Ectodermal cell (in vitro differentiated cells): ENCODE measurements around the gene BCKDHB.
"Not testable (repeated sequence)": the region's sequence is repeated elsewhere in the genome, so short reads cannot be mapped to it uniquely, and the experiment has no call there.

Source experiments
- H3K27ac ChIP-seq: 2 replicates; pipeline ENCODE4 v1.7.0; 2013; ENCODE audit warnings: mild to moderate bottlenecking, low read depth, low read length; ENCODE audit not compliant: insufficient read depth, poor library complexity, severe bottlenecking
- H3K27me3 ChIP-seq: 2 replicates; pipeline ENCODE4 v1.7.0; 2013; ENCODE audit warnings: mild to moderate bottlenecking, low read length; ENCODE audit not compliant: insufficient read depth, control insufficient read depth, poor library complexity, severe bottlenecking
- H3K36me3 ChIP-seq: one replicate; pipeline ENCODE4 v1.7.0; 2013; ENCODE audit warnings: low read length; ENCODE audit not compliant: control insufficient read depth, insufficient read depth
- H3K4me1 ChIP-seq: one replicate; pipeline ENCODE4 v1.7.0; 2013; ENCODE audit warnings: low read length; ENCODE audit not compliant: control insufficient read depth, insufficient read depth
- H3K4me3 ChIP-seq: 2 replicates; pipeline ENCODE4 v1.7.0; 2013; ENCODE audit warnings: low read depth, low read length, control low read depth; ENCODE audit not compliant: insufficient read depth
- H3K9me3 ChIP-seq: 2 replicates; pipeline ENCODE4 v1.7.0; 2013; ENCODE audit warnings: mild to moderate bottlenecking, low read length, moderate library complexity; ENCODE audit not compliant: control insufficient read depth
- WGBS, 2 experiments: methylation state at CpG; one replicate each; pipeline ENCODE4 v1.1.7; 2013; ENCODE audit warnings: missing lambda C conversion rate in 2 of 2; 5-methylcytosine and 5-hydroxymethylcytosine counted together

Gene BCKDHB

DNA sequence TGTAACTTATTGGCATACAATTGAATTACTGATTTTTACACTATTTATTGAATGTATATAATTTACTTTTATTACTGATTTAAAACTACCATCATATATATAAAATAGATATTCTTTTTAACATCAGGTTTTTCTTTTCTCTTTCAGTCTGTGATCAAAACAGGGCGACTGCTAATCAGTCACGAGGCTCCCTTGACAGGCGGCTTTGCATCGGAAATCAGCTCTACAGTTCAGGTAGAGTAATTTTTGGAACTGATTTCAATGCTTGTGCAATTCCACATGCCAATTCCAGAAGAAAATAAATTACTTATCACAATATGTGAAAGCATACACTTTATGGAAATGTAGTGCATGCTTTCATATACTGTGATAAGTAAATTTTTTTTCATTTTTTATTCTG lies 166.5 kb downstream of the BCKDHB start:
- Histone ChIP-seq H3K27me3 (no peaks in the 10 kb centered on the region), H3K36me3 (no peaks in the 10 kb centered on the region), H3K27ac (no peak overlapping the region), H3K4me1 (no peaks in the 10 kb centered on the region), H3K9me3 (no peaks in the 10 kb centered on the region), H3K4me3 (no peak overlapping the region)
- WGBS, 2 experiments: 97 to 100% methylated on average over 4 of the region's 4 CpGs

DNA sequence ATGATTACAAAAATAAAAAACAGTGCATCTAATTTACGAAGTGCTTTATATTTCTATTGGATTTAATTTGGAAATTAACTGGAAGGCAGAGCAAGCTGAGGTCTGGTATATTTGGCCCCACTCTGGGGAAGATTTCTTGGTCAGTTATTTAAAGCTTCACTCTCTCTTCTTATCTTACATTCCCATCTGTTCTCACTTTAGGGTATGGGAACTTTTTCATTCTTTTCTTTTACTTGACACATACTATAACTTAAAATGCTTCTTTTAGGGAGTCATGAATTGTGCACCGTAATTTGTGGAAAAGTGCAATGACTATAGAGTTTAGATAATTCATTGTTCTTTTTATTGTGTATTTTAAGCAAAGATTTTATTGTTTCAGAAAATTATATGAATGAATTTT lies 170.4 kb downstream of the BCKDHB start:
- WGBS, 2 experiments: 100% methylated on average over 1 of the region's 2 CpGs
- Histone ChIP-seq H3K9me3 (no peaks in the 10 kb centered on the region), H3K4me3 (no peak overlapping the region), H3K27ac (no peak overlapping the region), H3K36me3 (no peaks in the 10 kb centered on the region), H3K4me1 (no peaks in the 10 kb centered on the region), H3K27me3 (no peaks in the 10 kb centered on the region)

- Histone ChIP-seq H3K4me3 (no peak overlapping the region), H3K27ac (no peak overlapping the region), H3K36me3 (no peaks in the 10 kb centered on the region), H3K27me3 (no peaks in the 10 kb centered on the region), H3K4me1 (no peaks in the 10 kb centered on the region), H3K9me3 (no peaks in the 10 kb centered on the region)
- 80 to 100% methylated on average over 1 of the region's 1 CpG for WGBS, 2 experiments
These were observed 171.0 kb downstream of the BCKDHB start for GRCh38 chr6:80277501-80277900.

DNA sequence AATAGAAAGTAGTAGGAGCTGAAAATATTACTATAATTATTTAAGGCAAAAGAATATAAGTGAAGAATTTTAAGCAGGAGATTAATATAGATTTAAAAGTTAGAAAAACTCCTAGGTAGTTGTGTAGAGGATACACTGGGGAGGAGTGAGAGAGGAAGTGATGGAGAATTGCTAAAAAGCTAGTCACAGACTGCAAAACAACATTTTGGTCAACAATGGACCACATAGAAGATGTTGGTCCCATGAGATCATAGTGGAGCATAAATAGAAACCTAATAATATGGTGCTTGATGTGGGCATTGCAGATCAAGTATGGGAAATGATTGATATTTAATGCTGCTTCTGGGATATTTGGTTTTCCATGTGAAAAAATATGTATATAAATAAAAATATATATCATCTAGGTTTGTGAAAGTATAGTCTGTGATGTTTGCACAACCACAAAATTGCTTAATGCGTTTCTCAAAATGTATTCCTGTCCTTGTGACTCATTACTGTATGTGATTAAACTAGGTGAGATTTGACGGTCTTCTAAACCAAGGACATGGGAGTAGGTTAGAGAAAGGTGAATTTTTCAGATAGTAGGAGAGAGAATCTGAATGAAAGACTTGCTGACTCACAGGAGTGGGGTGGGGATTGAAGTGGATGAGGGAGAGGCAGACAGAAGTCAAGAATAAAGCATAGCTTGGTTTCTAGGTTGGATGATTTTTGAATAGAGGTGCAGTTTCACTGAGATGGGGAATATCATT lies 174.0 kb downstream of the BCKDHB start:
- Histone ChIP-seq H3K27me3 (no peaks in the 10 kb centered on the region), H3K27ac (no peak overlapping the region), H3K4me1 (no peaks in the 10 kb centered on the region), H3K36me3 (no peaks in the 10 kb centered on the region), H3K4me3 (no peak overlapping the region), H3K9me3 (no peaks in the 10 kb centered on the region)
- 92 to 94% methylated on average over 2 of the region's 2 CpGs for WGBS, 2 experiments

- H3K9me3 ChIP-seq: no peaks in the 10 kb centered on the region
- H3K27me3 ChIP-seq: no peaks in the 10 kb centered on the region
- H3K4me3 ChIP-seq: no peak overlapping the region
- no peak overlapping the region for H3K27ac ChIP-seq
- no peaks in the 10 kb centered on the region for H3K4me1 ChIP-seq
- no peaks in the 10 kb centered on the region for H3K36me3 ChIP-seq
- WGBS, 2 experiments: 87 to 100% methylated on average over 1 to 2 of the region's 2 CpGs
These were observed 176.6 kb downstream of the BCKDHB start for GRCh38 chr6:80282913-80283554.

- H3K36me3 ChIP-seq: no peaks in the 10 kb centered on the region
- H3K4me1 ChIP-seq: no peaks in the 10 kb centered on the region
- no peak overlapping the region for H3K4me3 ChIP-seq
- no peaks in the 10 kb centered on the region for H3K9me3 ChIP-seq
- no peak overlapping the region for H3K27ac ChIP-seq
- H3K27me3 ChIP-seq: no peaks in the 10 kb centered on the region
These were observed 180.6 kb downstream of the BCKDHB start for GRCh38 chr6:80287112-80287511.

DNA sequence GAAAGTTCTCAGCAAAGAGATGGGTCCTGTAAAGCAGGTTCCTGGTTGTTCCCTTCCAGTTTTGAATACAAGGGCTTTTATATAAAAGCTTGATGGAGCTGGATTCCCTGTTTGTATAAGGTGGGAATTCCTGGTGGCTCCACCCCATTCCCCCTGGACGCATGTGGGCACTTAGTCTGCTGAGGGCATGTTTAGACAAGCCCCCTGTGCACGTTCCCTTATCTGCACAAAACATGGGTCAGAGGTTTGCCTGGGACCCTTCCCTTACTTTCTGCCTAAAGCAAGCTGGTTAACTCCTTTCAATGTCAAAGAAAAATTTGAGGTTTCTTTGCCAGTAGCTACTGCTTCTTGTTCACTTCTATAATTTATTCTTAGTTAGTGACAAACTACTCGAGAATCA lies 181.1 kb downstream of the BCKDHB start:
- Histone ChIP-seq H3K4me1 (no peaks in the 10 kb centered on the region), H3K27me3 (no peaks in the 10 kb centered on the region), H3K9me3 (no peaks in the 10 kb centered on the region), H3K27ac (no peak overlapping the region), H3K36me3 (no peaks in the 10 kb centered on the region), H3K4me3 (no peak overlapping the region)
- 89 to 96% methylated on average over 2 of the region's 3 CpGs for WGBS, 2 experiments

- H3K27me3 ChIP-seq: no peaks in the 10 kb centered on the region
- WGBS, 2 experiments: 73 to 74% methylated on average over 3 of the region's 3 CpGs
These were observed 183.3 kb downstream of the BCKDHB start for GRCh38 chr6:80289727-80290126.

DNA sequence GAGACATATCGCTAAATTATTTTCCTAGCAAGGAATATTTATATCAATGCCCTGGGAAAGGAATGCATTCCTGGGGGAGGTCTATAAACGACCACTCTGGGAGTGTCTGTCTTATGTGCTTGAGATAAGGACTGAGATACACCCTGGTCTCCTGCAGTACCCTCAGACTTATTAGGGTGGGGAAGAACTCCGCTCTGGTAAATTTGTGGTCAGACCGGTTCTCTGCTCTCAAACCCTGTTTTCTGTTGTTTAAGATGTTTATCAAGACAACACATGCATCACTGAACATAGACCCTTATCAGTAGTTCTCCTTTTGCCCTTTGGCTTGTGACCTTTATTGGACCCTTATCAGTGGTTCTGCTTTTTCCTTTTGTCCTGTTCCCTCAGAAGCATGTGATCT lies 188.1 kb downstream of the BCKDHB start:
- WGBS, 2 experiments: 94 to 100% methylated on average over 3 to 4 of the region's 4 CpGs
- not testable (repeated sequence) for H3K36me3 ChIP-seq, H3K9me3 ChIP-seq, H3K27ac ChIP-seq, H3K4me1 ChIP-seq, H3K27me3 ChIP-seq, H3K4me3 ChIP-seq

More at GRCh38 chr6:80289727-80290126, 183.3 kb downstream of the BCKDHB start:
- Histone ChIP-seq H3K4me3 (no peak overlapping the region), H3K4me1 (no peaks in the 10 kb centered on the region), H3K27ac (no peak overlapping the region), H3K36me3 (no peaks in the 10 kb centered on the region), H3K9me3 (no peaks in the 10 kb centered on the region)

DNA sequence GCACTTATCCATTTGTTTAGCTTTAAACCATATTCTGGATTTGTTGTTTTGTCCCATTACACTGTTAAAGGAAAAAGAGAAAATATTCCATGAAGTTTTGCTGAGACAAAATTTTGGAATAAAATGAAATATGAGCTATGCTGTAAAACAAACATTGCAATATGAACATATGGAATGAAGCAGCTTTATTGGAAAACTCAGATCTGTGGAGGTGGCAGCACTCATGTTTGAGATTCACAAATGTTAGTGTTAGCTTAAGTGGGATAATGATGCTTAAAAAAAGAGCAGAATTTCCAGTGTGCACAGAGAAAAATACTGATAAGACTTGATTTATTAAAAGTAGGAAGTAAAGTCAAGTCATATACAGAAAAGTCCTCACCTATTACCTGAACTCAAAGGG lies 196.2 kb downstream of the BCKDHB start:
- Histone ChIP-seq H3K27ac (no peak overlapping the region), H3K36me3 (no peaks in the 10 kb centered on the region), H3K4me3 (no peak overlapping the region), H3K4me1 (no peaks in the 10 kb centered on the region), H3K9me3 (no peaks in the 10 kb centered on the region), H3K27me3 (no peaks in the 10 kb centered on the region)
